ENCODE measurements around the gene DOP1B. TPM values are rescaled to one million over a fixed set of nuclear protein-coding genes. Genes with fewer than 3 reads are reported as not detected.
"Not testable (repeated sequence)": the region's sequence is repeated elsewhere in the genome, so short reads cannot be mapped to it uniquely, and the experiment has no call there.

Gene DOP1B
- total RNA-seq, 2 experiments from 2014 or later: 23.1 to 24.9 TPM

GRCh38 chr21:36184545-36184944, 27.9 kb downstream of the DOP1B start:
- ChIA-PET POLR2A (no interaction called here), CTCF (interaction anchor here (1.3 kb wide), 1 partner anchor 26 kb away, joined by 3 read pairs; no protein-coding TSS in a partner anchor)
- peaks cover 14% of the 10 kb centered on the region for H3K36me3 Mint-ChIP-seq (ENCODE audit: low read depth)
- DNase-seq: no peak
- H3K4me1 Mint-ChIP-seq: peaks cover 16% of the 10 kb centered on the region
- H3K27me3 Mint-ChIP-seq: no peaks in the 10 kb centered on the region
- H3K4me3 Mint-ChIP-seq: no peak overlapping the region
- no peak overlapping the region for H3K27ac Mint-ChIP-seq
- no peaks in the 10 kb centered on the region for H3K9me3 Mint-ChIP-seq

DNA sequence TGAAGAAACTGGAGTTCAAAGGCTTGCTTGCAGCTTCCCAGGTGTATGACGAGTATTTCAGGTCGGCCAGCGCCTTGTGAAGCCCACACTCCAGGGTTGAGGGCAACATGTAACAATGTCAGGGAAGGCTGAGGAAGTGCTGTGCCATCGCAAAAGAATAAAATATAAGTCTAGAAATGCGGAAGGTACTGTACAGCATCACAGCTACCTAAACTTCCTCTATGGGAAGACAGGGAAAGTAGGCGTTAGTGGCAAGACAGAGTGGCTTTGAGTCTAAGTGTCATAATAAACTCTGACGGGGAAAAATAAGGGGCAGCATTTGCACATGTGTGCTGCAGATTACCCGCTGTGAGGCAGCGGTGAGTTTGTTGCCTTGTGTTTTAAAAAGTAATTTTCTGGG, 28.9 kb downstream of the DOP1B start:
- Mint-ChIP-seq H3K36me3 (ENCODE audit: low read depth) (peaks cover 14% of the 10 kb centered on the region), H3K4me3 (no peak overlapping the region), H3K27me3 (no peaks in the 10 kb centered on the region), H3K9me3 (no peaks in the 10 kb centered on the region), H3K27ac (no peak overlapping the region), H3K4me1 (peaks cover 16% of the 10 kb centered on the region)
- POLR2A ChIA-PET: no interaction called here
- DNase-seq: no peak
- CTCF ChIA-PET: interaction anchor here (1.3 kb wide), 1 partner anchor 25 kb away, joined by 3 read pairs; no protein-coding TSS in a partner anchor

GRCh38 chr21:36186081-36186480, 29.5 kb downstream of the DOP1B start:
- Mint-ChIP-seq H3K36me3 (ENCODE audit: low read depth) (peaks cover 9% of the 10 kb centered on the region), H3K4me1 (peaks cover 20% of the 10 kb centered on the region), H3K27me3 (no peaks in the 10 kb centered on the region), H3K27ac (no peak overlapping the region), H3K9me3 (no peaks in the 10 kb centered on the region), H3K4me3 (no peak overlapping the region)
- no peak for DNase-seq
- CTCF ChIA-PET: interaction anchor here (0.5 kb wide), 1 partner anchor 21 kb away, joined by 3 read pairs; no protein-coding TSS in a partner anchor
- POLR2A ChIA-PET: no interaction called here

GRCh38 chr21:36186506-36187399, 30.1 kb downstream of the DOP1B start:
- CTCF ChIA-PET: interaction anchor here (0.5 to 1.4 kb wide), 2 partner anchors 13 to 20 kb away, joined by 3 to 4 read pairs; no protein-coding TSS in a partner anchor
- POLR2A ChIA-PET: interaction anchor here (1.6 to 2.3 kb wide), 2 partner anchors 12 to 51 kb away, joined by 3 to 6 read pairs; partner anchors contain the start of gene CBR3
- no peak for DNase-seq
- Mint-ChIP-seq H3K4me3 (no peak overlapping the region), H3K27ac (no peak overlapping the region), H3K4me1 (peaks cover 20% of the 10 kb centered on the region), H3K36me3 (ENCODE audit: low read depth) (peaks cover 5% of the 10 kb centered on the region), H3K27me3 (no peaks in the 10 kb centered on the region), H3K9me3 (no peaks in the 10 kb centered on the region)

- no peak for DNase-seq
- ChIA-PET CTCF (interaction anchor here (0.6 to 1.4 kb wide), 3 partner anchors 14 to 75 kb away, joined by 3 to 4 read pairs (median 3); no protein-coding TSS in a partner anchor), POLR2A (interaction anchor here (0.6 to 2.3 kb wide), 3 partner anchors 11 to 562 kb away, joined by 3 to 6 read pairs (median 3); partner anchors contain the start of gene CBR3)
- Mint-ChIP-seq H3K36me3 (ENCODE audit: low read depth) (peaks cover 5% of the 10 kb centered on the region), H3K9me3 (no peaks in the 10 kb centered on the region), H3K27me3 (no peaks in the 10 kb centered on the region), H3K4me1 (peaks cover 20% of the 10 kb centered on the region), H3K4me3 (no peak overlapping the region), H3K27ac (no peak overlapping the region)
Measured at GRCh38 chr21:36188081-36188681, 31.6 kb downstream of the DOP1B start.

DNA sequence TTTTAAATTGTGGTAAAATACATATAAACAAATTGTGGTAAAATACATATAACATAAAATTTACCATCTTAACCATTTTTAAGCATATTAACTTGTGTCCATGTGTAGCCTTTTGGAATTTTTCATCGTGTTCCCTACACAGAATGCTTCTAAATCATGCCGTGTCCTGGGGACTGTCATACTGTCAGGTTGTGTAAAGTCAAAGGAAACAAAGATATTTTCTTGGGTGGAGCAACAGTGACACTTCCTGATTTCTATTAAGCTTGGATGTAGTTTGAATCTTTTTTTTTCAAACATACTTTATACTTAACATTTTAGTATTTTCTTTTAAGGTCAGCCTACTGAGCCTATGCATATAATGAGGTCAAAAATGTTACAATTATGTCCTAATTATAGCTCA, 32.3 kb downstream of the DOP1B start:
- Mint-ChIP-seq H3K4me1 (peaks cover 20% of the 10 kb centered on the region), H3K9me3 (no peaks in the 10 kb centered on the region), H3K27me3 (no peaks in the 10 kb centered on the region), H3K27ac (no peak overlapping the region), H3K36me3 (ENCODE audit: low read depth) (peaks cover 5% of the 10 kb centered on the region), H3K4me3 (no peak overlapping the region)
- DNase-seq: no peak
- ChIA-PET POLR2A (interaction anchor here (0.6 to 2.3 kb wide), 2 partner anchors 53 to 163 kb away, joined by 3 to 6 read pairs; partner anchors contain the start of gene CBR3), CTCF (interaction anchor here (1.2 kb wide), 2 partner anchors 16 to 47 kb away, joined by 3 to 4 read pairs; no protein-coding TSS in a partner anchor)

GRCh38 chr21:36190736-36191135, 34.1 kb downstream of the DOP1B start:
- POLR2A ChIA-PET: no interaction called here
- Mint-ChIP-seq H3K9me3 (no peaks in the 10 kb centered on the region), H3K4me1 (peaks cover 15% of the 10 kb centered on the region), H3K27me3 (no peaks in the 10 kb centered on the region), H3K27ac (no peak overlapping the region), H3K4me3 (no peak overlapping the region), H3K36me3 (ENCODE audit: low read depth) (peaks cover 2% of the 10 kb centered on the region)
- CTCF ChIA-PET: no interaction called here
- no peak for DNase-seq

DNA sequence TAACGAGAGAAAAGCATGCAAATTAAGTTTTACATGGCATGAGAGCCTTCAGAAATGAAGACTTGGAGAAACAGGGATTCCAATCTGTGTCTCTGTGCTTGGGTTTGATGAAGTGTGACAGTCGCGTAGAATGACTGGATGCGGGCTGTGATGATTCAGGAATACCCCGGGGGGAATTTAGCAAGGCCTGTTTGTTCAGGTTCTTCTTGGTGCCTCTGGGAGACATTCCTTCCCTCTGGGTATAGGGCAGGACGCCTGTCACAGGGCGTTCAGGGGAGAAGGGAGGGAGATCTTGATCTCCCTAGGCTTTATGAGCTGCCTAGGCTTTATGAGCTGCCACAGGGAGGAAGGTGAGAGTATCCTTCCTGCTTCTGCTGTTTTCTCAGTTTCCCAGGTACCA, 36.6 kb downstream of the DOP1B start:
- POLR2A ChIA-PET: no interaction called here
- Mint-ChIP-seq H3K27me3 (no peaks in the 10 kb centered on the region), H3K9me3 (no peaks in the 10 kb centered on the region), H3K4me3 (no peak overlapping the region), H3K36me3 (ENCODE audit: low read depth) (peaks cover 5% of the 10 kb centered on the region), H3K4me1 (peaks cover 12% of the 10 kb centered on the region), H3K27ac (no peak overlapping the region)
- DNase-seq: no peak
- CTCF ChIA-PET: no interaction called here

GRCh38 chr21:36194024-36194423, 37.4 kb downstream of the DOP1B start:
- peaks cover 4% of the 10 kb centered on the region for H3K4me1 Mint-ChIP-seq
- no peak for DNase-seq
- POLR2A ChIA-PET: no interaction called here
- no peak overlapping the region for H3K4me3 Mint-ChIP-seq
- H3K36me3 Mint-ChIP-seq (ENCODE audit: low read depth): peaks cover 3% of the 10 kb centered on the region
- H3K27ac Mint-ChIP-seq: no peak overlapping the region
- H3K27me3 Mint-ChIP-seq: no peaks in the 10 kb centered on the region
- CTCF ChIA-PET: no interaction called here
- H3K9me3 Mint-ChIP-seq: no peaks in the 10 kb centered on the region

- CTCF ChIA-PET: no interaction called here
- POLR2A ChIA-PET: no interaction called here
- no peaks in the 10 kb centered on the region for H3K27me3 Mint-ChIP-seq
- H3K27ac Mint-ChIP-seq: no peak overlapping the region
- no peaks in the 10 kb centered on the region for H3K9me3 Mint-ChIP-seq
- peaks cover 9% of the 10 kb centered on the region for H3K36me3 Mint-ChIP-seq (ENCODE audit: low read depth)
- no peak overlapping the region for H3K4me3 Mint-ChIP-seq
- DNase-seq: no peak
- peaks cover 4% of the 10 kb centered on the region for H3K4me1 Mint-ChIP-seq
Measured at GRCh38 chr21:36195613-36196012, 39.0 kb downstream of the DOP1B start.

DNA sequence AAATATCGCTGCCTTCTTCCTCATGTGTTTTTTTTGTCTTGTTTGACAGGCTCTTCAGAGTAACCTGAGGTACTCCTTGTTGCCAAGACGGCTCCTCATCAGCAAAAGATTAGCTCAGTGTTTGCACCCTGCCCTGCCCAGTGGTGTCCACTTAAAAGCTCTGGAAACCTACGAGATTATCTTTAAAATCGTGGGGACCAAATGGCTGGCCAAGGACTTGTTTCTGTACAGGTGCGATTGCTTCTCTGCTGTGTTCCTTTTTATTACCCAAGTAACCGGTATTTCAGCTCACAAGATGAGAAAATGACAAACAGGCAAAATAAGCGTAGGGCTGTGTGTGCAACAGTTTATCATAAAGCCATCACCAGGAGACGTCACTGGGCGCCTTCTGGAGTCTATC, 42.4 kb downstream of the DOP1B start:
- Mint-ChIP-seq H3K27ac (no peak overlapping the region), H3K27me3 (no peaks in the 10 kb centered on the region), H3K9me3 (no peaks in the 10 kb centered on the region), H3K4me3 (no peak overlapping the region), H3K36me3 (ENCODE audit: low read depth) (peaks cover 21% of the 10 kb centered on the region), H3K4me1 (peaks cover 13% of the 10 kb centered on the region)
- no peak for DNase-seq
- POLR2A ChIA-PET: interaction anchor here (1.4 kb wide), 1 partner anchor 12 kb away, joined by 3 read pairs; no protein-coding TSS in a partner anchor
- CTCF ChIA-PET: interaction anchor here (1.1 kb wide), 2 partner anchors 11 to 47 kb away, joined by 3 to 5 read pairs; no protein-coding TSS in a partner anchor

DNA sequence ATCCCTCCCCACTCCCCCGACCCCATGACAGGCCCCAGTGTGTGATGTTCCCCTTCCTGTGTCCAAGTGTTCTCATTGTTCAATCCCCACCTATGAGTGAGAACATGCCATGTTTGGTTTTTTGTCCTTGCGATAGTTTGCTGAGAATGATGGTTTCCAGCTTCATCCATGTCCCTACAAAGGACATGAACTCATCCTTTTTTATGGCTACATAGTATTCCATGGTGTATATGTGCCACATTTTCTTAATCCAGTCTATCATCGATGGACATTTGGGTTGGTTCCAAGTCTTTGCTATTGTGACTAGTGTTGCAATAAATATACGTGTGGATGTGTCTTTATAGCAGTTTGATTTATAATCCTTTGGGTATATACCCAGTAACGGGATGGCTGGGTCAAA, 43.0 kb downstream of the DOP1B start:
- ChIA-PET POLR2A (interaction anchor here (1.4 kb wide), 1 partner anchor 12 kb away, joined by 3 read pairs; no protein-coding TSS in a partner anchor), CTCF (interaction anchor here (1.1 kb wide), 2 partner anchors 10 to 47 kb away, joined by 3 to 5 read pairs; no protein-coding TSS in a partner anchor)
- not testable (repeated sequence) for H3K27me3 Mint-ChIP-seq, DNase-seq, H3K27ac Mint-ChIP-seq, H3K9me3 Mint-ChIP-seq, H3K4me3 Mint-ChIP-seq
- Mint-ChIP-seq H3K4me1 (peaks cover 16% of the 10 kb centered on the region), H3K36me3 (ENCODE audit: low read depth) (peaks cover 21% of the 10 kb centered on the region)

- Mint-ChIP-seq H3K4me1 (peaks cover 19% of the 10 kb centered on the region), H3K27ac (no peak overlapping the region), H3K4me3 (no peak overlapping the region), H3K36me3 (ENCODE audit: low read depth) (peaks cover 24% of the 10 kb centered on the region), H3K9me3 (no peaks in the 10 kb centered on the region), H3K27me3 (no peaks in the 10 kb centered on the region)
- CTCF ChIA-PET: interaction anchor here (1.1 kb wide), 1 partner anchor 48 kb away, joined by 3 read pairs; no protein-coding TSS in a partner anchor
- POLR2A ChIA-PET: no interaction called here
- DNase-seq: no peak
Measured at GRCh38 chr21:36200081-36200561, 43.5 kb downstream of the DOP1B start.
